Progenitor cell of endocrine pancreas (in vitro differentiated cells): ENCODE results near the gene PCBP3. TPM values are rescaled to one million over a fixed set of nuclear protein-coding genes. Genes with fewer than 3 reads are reported as not detected.

ENCODE experiments used
- DNase-seq: peaks from one replicate; pipeline ENCODE4 v3.0.0; 2021; ENCODE audit warnings: low spot score; ENCODE audit not compliant: unreplicated experiment
- H3K27ac Mint-ChIP-seq: 2 replicates; pipeline ENCODE4 v1.8.0; 2021; ENCODE audit warnings: mild to moderate bottlenecking, moderate library complexity, mixed read lengths
- H3K27me3 Mint-ChIP-seq: 2 replicates; pipeline ENCODE4 v1.8.0; 2021; ENCODE audit warnings: mixed read lengths
- H3K36me3 Mint-ChIP-seq: 2 replicates; pipeline ENCODE4 v1.8.0; 2022; ENCODE audit warnings: mixed read lengths; ENCODE audit not compliant: insufficient read depth
- H3K4me1 Mint-ChIP-seq: 2 replicates; pipeline ENCODE4 v1.8.0; 2021; ENCODE audit warnings: low read depth, mixed read lengths
- H3K4me3 Mint-ChIP-seq: 2 replicates; pipeline ENCODE4 v1.8.0; 2021; ENCODE audit warnings: low read depth, mild to moderate bottlenecking, moderate library complexity, mixed read lengths
- H3K9me3 Mint-ChIP-seq: 2 replicates; pipeline ENCODE4 v1.8.0; 2021; ENCODE audit warnings: low read depth, mixed read lengths
- CTCF ChIP-seq: fragments of 200-600 bp; sonication (generic); IDR thresholded peaks from one replicate; pipeline ENCODE4 v1.5.0; 2021; ENCODE audit warnings: antibody characterized with exemption, mild to moderate bottlenecking; ENCODE audit not compliant: unreplicated experiment
- total RNA-seq: library from RNA; stranded (reverse); gene quantifications from 2 replicates; pipeline ENCODE4 v1.2.1, GENCODE V29; 2021

PCBP3 gene
- total RNA-seq, 1 donor from 2014 or later = 3.7 TPM

- DNase-seq = no peak
- no peak for TF ChIP-seq CTCF
- H3K4me3 Mint-ChIP-seq = no peak overlapping the region
Observed at GRCh38 chr21:45788198-45788597, 144.7 kb downstream of the PCBP3 start.

GRCh38 chr21:45788637-45789506 lies 145.3 kb downstream of the PCBP3 start:
- Mint-ChIP-seq H3K9me3 (no peaks in the 10 kb centered on the region), H3K4me3 (no peak overlapping the region), H3K36me3 (no peaks in the 10 kb centered on the region), H3K27ac (no peak overlapping the region), H3K4me1 (no peaks in the 10 kb centered on the region), H3K27me3 (peaks cover 11% of the 10 kb centered on the region)
- no peak for DNase-seq
- TF ChIP-seq CTCF = no peak

More at GRCh38 chr21:45788198-45788597, 144.7 kb downstream of the PCBP3 start:
- H3K27ac Mint-ChIP-seq = no peak overlapping the region
- no peaks in the 10 kb centered on the region for H3K4me1 Mint-ChIP-seq
- peaks cover 10% of the 10 kb centered on the region for H3K27me3 Mint-ChIP-seq
- peaks cover 2% of the 10 kb centered on the region for H3K36me3 Mint-ChIP-seq
- no peaks in the 10 kb centered on the region for H3K9me3 Mint-ChIP-seq

- Mint-ChIP-seq H3K27me3 (peaks cover 14% of the 10 kb centered on the region), H3K9me3 (no peaks in the 10 kb centered on the region), H3K27ac (no peak overlapping the region), H3K36me3 (no peaks in the 10 kb centered on the region), H3K4me3 (no peak overlapping the region), H3K4me1 (peaks cover 3% of the 10 kb centered on the region)
- no peak for DNase-seq
- no peak for TF ChIP-seq CTCF
Observed at GRCh38 chr21:45790427-45790826, 146.9 kb downstream of the PCBP3 start.

- no peaks in the 10 kb centered on the region for H3K9me3 Mint-ChIP-seq
- H3K4me1 Mint-ChIP-seq = peaks cover 3% of the 10 kb centered on the region
- no peaks in the 10 kb centered on the region for H3K36me3 Mint-ChIP-seq
- no peak for DNase-seq
- peaks cover 14% of the 10 kb centered on the region for H3K27me3 Mint-ChIP-seq
- no peak for TF ChIP-seq CTCF
- no peak overlapping the region for H3K4me3 Mint-ChIP-seq
- H3K27ac Mint-ChIP-seq = no peak overlapping the region
Observed at GRCh38 chr21:45791562-45792418, 148.3 kb downstream of the PCBP3 start.

- Mint-ChIP-seq H3K27me3 (peaks cover 14% of the 10 kb centered on the region), H3K4me3 (no peak overlapping the region), H3K36me3 (no peaks in the 10 kb centered on the region), H3K27ac (no peak overlapping the region), H3K4me1 (peaks cover 3% of the 10 kb centered on the region), H3K9me3 (no peaks in the 10 kb centered on the region)
- no peak for TF ChIP-seq CTCF
- DNase-seq = no peak
Observed at GRCh38 chr21:45792682-45793383, 149.3 kb downstream of the PCBP3 start.
